Coronary artery (tissue), 2 donors: ENCODE measurements around the gene TOR1AIP1.

Source experiments
- DNase-seq: peaks from one replicate; pipeline ENCODE4 v3.0.0-alpha.2; 2017; ENCODE audit warnings: low spot score
- H3K27ac ChIP-seq, 2 donors: fragments of 200-600 bp; sonication (generic); one replicate each; pipeline ENCODE4 v1.5.1; 2016 to 2019
- H3K4me3 ChIP-seq: fragments of 200-600 bp; sonication (generic); 2 replicates; pipeline ENCODE4 v1.5.1; 2016; ENCODE audit warnings: mild to moderate bottlenecking, moderate library complexity
- CTCF ChIP-seq: fragments of 200-600 bp; sonication (generic); IDR thresholded peaks from one replicate; pipeline ENCODE4 v1.5.1; 2019; ENCODE audit warnings: antibody characterized with exemption

Gene TOR1AIP1

GRCh38 chr1:179860652-179861051 lies 21.4 kb upstream of the TOR1AIP1 start:
- no peak overlapping the region for H3K4me3 ChIP-seq
- no peak overlapping the region for H3K27ac ChIP-seq
- no peak for DNase-seq

GRCh38 chr1:179865377-179865776 lies 16.7 kb upstream of the TOR1AIP1 start:
- DNase-seq: no peak
- no peak overlapping the region for H3K27ac ChIP-seq
- no peak for TF ChIP-seq CTCF
- no peak overlapping the region for H3K4me3 ChIP-seq

More at GRCh38 chr1:179860652-179861051, 21.4 kb upstream of the TOR1AIP1 start:
- no peak for TF ChIP-seq CTCF

GRCh38 chr1:179866616-179867015 lies 15.5 kb upstream of the TOR1AIP1 start:
- Histone ChIP-seq H3K27ac (no peak overlapping the region), H3K4me3 (no peak overlapping the region)
- DNase-seq: no peak
- no peak for TF ChIP-seq CTCF

- peak; percentile 25 for TF ChIP-seq CTCF
- H3K4me3 ChIP-seq: no peak overlapping the region
- H3K27ac ChIP-seq: no peak overlapping the region
- DNase-seq: no peak
Observed at GRCh38 chr1:179867493-179868330, 14.4 kb upstream of the TOR1AIP1 start.

GRCh38 chr1:179870870-179871269 lies 11.2 kb upstream of the TOR1AIP1 start:
- TF ChIP-seq CTCF: no peak
- no peak for DNase-seq
- Histone ChIP-seq H3K27ac (no peak overlapping the region), H3K4me3 (no peak overlapping the region)

- DNase-seq: no peak
- Histone ChIP-seq H3K27ac (no peak overlapping the region), H3K4me3 (no peak overlapping the region)
- TF ChIP-seq CTCF: no peak
Observed at GRCh38 chr1:179871940-179872339, 10.1 kb upstream of the TOR1AIP1 start.

- Histone ChIP-seq H3K27ac (no peak overlapping the region), H3K4me3 (no peak overlapping the region)
- no peak for TF ChIP-seq CTCF
- no peak for DNase-seq
Observed at GRCh38 chr1:179872558-179872957, 9.5 kb upstream of the TOR1AIP1 start.
